ENCODE results near the gene PATL2.
"Not testable (repeated sequence)": the region's sequence is repeated elsewhere in the genome, so short reads cannot be mapped to it uniquely, and the experiment has no call there.

- not testable (repeated sequence) for TF ChIP-seq CTCF (IDR thresholded peaks at IDR 0.05); POLR2A (IDR thresholded peaks at IDR 0.05); POLR2AphosphoS5 (IDR thresholded peaks at IDR 0.05; ENCODE audit: insufficient read depth in 1 of 2, low read depth in 1 of 2)
Observed at GRCh38 chr15:44700676-44701075, 10.4 kb downstream of the PATL2 start.

Data from vagina (tissue), 2 donors.